ENCODE data around the gene FPR3.
"Not testable (repeated sequence)": the region's sequence is repeated elsewhere in the genome, so short reads cannot be mapped to it uniquely, and the experiment has no call there.

The FPR3 gene, protein sequence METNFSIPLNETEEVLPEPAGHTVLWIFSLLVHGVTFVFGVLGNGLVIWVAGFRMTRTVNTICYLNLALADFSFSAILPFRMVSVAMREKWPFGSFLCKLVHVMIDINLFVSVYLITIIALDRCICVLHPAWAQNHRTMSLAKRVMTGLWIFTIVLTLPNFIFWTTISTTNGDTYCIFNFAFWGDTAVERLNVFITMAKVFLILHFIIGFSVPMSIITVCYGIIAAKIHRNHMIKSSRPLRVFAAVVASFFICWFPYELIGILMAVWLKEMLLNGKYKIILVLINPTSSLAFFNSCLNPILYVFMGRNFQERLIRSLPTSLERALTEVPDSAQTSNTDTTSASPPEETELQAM

DNA sequence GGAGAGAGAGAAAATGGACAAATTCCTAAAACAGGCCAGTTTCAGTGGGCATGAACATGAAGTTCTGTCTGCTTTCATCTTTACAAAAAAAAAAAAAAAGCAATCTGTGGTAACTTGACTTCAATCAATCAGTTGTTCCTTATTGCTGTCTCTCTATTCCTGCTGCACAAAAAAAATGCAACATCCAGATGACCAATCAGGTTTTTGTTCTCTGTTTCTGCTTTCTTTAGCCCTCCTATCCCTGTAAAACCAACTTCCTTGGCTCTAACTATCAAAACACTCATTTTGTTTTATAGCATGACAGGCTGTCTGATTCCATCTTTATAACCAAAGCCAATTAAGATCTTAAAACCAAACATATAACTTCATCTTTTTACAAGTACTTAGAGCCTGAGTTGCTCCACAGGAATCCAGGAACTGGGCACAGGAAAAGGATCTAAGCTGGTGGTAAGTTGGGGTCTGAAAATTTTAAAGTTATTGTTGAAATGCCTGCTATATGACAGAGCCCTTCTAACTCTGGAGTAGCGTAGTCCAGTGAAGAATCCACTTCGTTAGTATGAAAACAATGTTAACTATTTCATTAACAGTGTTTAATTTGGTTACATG is at the start of gene FPR3:
FPR3 (plus strand) TSS at position 273 of the 606 bp plus-strand sequence. CDS start 28,592 bp downstream, outside the sequence.
- DNase-seq (ENCODE audit: low read depth), result no peak

DNA sequence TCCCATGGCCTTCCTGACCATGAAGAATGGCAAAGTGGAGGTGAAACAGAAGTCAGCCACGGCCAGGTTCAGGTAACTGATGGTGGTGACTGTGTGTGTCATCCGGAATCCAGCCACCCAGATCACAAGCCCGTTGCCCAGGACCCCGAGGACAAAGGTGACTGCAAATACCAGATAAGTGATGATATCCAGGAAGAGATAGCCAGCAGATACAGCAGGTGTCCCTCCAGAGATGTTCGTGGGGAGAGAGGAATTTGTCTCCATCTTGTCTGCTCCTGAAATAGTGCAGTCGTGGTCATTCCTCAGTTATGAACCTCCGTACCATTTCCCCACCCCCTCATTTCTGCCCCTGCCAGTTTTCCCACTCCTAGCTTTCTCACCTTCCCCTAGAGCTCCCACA is 48.2 kb upstream of the FPR3 start:
- DNase-seq (ENCODE audit: low read depth), result no peak

DNA sequence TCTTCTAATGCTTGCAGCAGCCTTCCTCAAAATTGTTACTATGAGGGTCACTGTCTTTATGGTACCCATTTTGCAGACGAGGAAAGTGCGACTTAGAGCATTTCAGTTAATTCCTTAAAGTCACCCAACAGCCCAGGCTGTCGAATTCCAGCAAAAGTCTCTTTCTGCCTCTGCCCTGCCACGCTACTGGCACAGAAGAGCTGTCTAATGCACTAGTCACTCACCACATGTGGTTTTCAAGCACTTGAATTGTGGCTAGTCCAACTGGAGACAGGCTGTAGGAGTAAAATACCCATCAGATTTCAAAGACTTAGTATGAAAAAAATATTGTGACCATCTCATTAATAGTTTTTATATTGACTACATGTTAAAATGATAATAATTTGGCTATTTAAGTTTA is 45.0 kb upstream of the FPR3 start:
- DNase-seq (ENCODE audit: low read depth), result no peak

DNA sequence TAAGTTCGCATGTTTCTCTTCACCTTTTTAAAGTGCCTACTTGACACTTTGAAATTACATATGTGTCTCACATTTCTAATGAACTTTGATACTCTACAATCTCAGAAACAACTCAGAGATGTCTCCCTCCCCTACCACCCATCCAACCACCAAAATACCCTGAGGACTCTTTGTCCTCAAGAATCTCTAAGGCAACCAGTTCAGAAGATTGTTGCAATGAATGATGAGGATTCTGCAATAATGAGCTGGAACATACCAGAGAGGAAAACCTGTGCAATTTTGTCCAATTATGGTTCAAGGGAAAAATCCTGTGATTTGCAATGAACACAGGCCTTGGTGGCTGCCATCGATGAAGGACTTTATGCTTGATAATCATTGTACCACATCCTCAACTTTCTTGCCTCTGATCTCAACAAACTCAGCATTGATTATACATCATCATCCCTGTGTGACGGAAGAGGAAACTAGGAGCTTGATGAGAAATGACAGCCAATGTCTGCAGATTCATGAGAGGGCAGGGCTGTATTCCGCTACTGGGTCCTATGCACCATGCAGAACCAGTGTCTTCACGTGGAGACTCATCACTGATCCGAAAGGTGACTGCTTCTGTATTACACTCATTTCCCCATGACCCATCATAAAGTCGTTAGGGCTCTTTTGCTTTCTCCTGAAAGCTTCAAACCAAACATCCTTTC is 44.4 kb upstream of the FPR3 start:
- DNase-seq (ENCODE audit: low read depth), result no peak

DNA sequence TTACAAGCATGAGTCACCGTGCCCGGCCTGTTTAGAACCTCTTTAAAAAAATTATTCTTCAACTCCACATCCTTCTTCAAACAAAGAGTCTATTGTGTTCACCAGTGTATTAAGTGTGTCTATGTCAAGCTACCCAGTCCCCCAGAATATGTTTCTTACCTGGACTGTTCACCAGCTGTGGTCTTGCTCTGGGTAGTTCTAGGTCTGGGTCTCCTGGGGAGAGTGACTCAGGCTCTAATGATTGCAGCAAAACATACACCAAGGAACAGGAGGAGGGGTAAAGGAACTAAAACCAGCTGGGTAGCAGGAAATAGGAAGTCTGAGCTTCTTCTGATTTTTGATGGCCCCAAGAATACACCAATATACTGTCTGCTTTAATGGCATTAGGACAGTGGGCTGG is 43.3 kb upstream of the FPR3 start, which contains the start of gene FPR1:
FPR1 (minus strand) TSS at position 224 of the 400 bp plus-strand sequence. CDS start 4,884 bp downstream, outside the sequence.
- no peak for DNase-seq (ENCODE audit: low read depth)

DNA sequence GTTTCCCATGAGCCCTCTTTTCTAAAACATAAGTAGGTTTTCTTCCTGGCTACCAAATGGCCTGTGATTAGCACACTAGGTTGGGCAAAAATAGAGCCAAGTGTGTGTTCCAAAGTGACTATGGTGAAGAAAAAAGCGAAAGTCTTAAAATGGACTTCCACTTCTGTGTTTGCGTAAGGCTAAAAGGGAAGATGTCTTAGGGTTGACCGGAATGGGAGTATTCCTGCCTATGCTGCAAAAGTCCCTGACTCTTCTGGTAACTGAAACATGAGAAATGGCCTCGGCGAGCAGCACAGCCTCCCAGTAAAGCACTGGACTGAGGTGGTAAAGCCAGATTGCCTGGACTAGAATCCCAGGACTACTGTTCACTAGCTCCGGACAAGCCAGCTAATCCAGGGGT is 40.8 kb upstream of the FPR3 start:
- no peak for DNase-seq (ENCODE audit: low read depth)

DNA sequence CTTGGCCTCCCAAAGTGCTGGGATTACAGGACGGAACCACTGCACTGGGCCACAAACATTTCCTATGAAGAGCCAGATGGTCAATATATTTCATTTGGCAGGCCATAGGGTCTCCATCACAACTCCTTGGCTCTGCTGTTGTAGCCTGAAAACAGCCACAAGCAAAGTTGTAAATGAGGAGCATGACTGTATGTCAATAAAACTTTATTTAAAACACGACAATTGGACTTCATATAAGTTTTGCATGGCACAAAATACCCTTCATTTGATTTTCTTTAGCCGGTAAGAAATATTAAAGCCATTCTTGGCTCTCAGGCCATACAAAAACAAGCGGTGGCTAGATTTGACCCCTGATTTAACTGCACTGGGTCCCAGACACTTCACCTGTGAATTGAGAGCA is 40.2 kb upstream of the FPR3 start:
- DNase-seq (ENCODE audit: low read depth), result no peak

DNA sequence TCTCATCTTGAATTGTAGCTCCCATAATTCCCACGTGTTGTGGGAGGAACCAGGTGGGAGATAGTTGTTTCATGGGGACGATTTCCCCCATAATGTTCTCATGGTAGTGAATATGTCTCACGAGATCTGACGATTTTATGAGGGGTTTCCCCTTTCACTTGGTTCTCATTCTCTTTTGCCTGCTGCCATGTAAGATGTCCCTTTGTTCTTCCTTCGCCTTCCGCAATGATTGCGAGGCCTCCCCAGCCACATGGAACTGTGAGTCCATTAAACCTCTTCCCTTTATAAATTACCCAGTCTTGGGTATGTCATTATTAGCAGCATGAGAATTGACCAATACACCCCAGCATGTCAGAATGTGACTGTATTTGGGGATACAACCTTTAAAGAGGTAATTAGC is 39.4 kb upstream of the FPR3 start:
- DNase-seq (ENCODE audit: low read depth), result no peak

DNA sequence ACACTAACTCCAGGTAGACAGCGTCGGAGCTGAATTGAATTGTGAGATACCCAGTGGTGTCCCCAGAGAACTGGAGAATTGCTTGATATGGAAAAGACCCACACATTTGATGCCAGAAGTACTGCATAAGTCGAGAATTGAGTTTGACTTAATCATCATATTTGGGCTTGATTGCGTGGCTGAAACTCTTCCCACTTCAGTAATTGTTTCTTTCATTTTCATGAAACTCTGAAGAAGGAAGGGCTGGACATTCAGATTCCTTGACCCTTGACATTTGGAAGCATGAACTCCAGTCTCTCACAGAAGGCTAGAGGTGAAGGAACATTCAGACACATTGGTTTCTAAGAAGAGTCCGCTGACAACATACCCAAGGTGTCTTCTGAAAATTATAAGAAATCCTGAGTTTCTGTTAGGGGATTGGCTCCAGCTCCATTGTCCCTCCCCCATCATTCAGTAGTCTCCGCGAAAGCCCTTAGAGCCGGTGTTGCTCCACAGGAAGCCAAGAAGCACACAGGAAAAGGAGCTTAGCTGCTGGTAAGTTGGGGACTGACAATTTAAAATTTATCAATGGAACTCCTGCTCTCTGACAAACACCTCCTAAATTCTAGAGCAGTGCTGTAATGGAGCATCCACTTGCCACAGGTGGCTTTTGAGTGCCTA is 34.1 kb upstream of the FPR3 start, which contains the start of gene FPR2:
FPR2 (plus strand) TSS at position 484 of the 660 bp plus-strand sequence. CDS start 7,479 bp downstream, outside the sequence.
- DNase-seq (ENCODE audit: low read depth), result no peak

DNA sequence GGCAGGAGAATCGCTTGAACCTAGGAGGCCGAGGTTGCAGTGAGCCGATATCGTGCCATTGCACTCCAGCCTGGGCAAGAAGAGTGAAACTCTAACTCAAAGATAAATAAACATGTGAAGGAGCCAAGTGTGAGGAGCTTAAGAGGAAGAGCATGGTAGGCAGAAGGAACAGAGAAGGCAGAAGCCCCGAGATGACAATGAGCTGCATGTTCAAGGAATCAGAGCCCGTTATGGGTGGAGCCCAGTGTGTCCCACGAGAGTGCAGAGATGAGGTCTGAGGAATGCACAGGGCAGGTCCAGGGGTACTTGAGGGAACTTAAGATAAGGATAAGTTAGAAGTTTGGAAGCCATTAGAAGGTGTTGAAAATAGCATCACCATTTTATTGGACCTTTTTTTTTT is 33.3 kb upstream of the FPR3 start:
- DNase-seq (ENCODE audit: low read depth), result no peak

DNA sequence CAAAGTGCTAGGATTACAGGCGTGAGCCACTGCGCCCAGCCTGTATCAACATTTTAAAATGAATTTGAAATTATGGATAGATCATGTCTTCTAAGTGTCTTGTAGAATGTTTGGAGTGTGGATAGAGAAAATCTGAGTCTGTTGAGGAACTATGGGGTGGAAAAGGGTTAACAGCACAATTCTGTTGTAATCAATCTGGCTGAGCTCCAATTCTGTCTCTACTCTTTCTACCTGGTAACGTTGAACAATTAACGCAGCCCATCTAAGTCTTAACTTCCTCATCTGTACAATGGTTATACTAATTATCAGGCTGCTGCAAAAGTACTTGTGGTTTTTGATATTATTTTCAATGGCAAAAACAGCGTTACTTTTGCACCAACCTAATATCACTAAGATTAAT is 29.9 kb upstream of the FPR3 start:
- no peak for DNase-seq (ENCODE audit: low read depth)

DNA sequence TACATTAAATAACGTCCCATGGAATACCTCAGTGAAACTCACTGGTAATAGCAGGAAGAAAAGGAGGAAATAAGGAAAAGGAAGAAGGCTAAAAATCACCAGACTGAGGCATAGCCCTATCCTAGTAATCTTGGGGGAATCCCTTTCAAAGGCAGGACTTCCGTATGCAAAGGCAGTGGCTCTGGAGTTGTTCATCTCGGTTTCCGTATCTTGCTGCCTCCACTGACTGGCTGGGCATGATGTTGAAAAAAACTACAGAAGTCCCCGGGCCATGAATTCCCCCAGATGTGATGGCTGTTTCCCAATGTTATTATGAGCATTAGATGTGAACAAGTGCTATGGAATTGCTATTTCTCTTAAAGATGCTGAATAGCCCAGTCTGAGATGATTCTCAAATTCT is 28.5 kb upstream of the FPR3 start:
- DNase-seq (ENCODE audit: low read depth), result no peak

DNA sequence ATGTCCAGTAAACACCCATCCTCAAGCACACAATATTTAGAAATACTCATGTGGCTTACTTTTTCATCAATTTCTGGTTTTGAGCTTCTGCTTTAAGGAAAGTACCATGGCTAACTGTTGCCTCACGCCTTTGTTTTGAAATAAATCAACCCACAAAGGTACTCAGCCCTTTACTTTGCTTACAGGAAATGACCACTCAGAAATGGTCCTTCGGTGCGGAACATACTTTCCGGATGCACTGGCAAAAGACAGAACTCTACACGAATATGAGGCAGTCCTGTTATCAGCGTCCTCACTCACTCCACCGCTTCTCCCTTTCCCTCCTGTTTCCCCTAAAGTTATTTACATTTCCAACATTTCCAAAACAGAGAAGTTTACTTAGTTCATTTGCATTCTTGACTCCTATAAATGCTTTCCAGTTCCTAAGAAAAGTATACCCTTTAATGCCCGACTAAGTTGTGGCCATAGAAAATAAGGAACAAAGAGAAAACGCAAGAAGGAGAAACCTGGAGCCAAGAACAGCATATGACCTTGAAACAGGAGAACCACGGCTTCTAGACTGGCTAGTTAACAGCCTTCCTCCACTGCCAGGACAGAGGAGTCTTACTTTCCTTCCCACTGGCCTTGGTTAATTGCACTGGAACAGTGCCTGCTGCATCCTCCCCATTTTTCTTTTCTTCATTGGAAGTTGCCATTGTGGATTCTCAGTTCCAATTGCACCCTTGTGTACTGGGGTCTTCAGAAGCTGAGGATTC is 23.4 kb upstream of the FPR3 start:
- DNase-seq (ENCODE audit: low read depth), result no peak

DNA sequence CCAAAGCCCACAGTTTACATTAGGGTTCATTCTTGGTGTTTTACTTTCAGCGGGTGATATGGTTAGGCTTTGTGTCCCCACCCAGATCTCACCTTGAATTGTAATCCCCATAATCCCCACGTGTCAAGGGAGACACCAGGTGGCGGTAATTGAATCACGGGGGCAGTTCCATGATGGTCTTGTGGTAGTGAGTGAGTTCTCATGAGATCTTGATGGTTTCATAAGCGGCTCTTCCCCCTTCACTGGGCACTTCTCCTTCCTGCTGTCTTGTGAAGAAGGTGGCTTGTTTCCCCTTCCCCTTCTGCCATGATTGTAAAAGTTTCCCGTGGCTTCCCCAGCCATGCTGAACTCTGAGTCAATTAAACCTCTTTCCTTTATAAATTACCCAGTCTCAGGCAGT is 22.0 kb upstream of the FPR3 start:
- no peak for DNase-seq (ENCODE audit: low read depth)

DNA sequence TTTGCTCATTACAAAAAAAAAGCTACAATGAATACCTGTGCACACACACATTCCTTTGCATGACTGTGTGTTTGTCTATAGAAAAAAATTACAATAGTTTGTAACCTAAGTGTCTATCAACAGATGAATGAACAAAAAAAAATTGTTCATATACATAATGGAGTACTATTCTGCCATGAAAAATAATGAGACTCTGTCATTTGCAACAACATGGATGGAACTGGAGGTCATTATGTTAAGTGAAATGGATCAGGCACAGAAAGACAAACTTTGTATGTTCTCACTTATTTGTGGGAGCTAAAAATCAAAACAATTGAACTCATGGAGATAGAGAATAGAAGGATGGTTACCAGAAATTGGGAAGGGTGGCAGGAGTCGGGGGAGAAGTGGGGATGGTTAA is 18.4 kb upstream of the FPR3 start:
- not testable (repeated sequence) for DNase-seq (ENCODE audit: low read depth)

DNA sequence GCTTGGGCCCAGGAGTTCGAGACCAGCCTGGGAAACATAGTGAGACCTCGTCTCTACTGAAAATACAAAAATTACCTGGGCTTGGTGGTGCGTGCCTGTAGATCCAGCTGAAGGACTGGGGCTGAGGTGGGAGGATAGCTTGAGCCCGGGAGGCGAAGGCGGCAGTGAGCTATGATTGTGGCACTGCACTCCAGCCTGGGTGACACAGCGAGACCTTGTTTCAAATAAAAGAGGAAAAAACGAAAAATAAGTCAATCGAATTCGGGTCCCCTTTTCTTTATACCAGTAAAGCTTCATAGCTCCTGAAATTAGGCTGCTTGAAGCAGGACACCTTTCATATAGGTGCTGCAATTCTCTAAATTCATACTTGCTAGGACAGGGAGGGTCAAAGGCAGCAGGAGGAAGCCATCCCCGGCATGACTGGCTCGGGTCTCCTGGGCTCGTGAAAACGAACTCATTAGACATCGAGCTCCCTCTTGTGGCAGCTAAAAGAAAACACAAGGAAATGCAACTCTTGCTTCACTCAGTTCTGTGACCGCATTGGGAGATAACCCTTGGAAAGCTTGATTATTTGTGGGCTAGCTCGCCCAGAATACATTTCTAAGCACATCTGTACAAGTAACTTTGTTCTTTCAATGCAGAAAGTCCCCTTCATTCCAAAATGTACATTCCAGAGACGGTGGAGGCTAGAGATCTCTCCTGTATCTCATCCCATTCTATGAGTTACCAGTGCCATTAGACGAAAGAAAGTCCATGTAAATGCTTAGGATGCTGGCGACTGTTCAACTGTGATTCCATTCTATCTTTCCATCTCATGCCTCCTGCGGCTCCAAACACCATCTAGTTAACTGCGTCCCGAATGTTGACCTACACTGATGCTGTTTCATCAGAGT is 17.1 kb upstream of the FPR3 start:
- DNase-seq (ENCODE audit: low read depth), result no peak

DNA sequence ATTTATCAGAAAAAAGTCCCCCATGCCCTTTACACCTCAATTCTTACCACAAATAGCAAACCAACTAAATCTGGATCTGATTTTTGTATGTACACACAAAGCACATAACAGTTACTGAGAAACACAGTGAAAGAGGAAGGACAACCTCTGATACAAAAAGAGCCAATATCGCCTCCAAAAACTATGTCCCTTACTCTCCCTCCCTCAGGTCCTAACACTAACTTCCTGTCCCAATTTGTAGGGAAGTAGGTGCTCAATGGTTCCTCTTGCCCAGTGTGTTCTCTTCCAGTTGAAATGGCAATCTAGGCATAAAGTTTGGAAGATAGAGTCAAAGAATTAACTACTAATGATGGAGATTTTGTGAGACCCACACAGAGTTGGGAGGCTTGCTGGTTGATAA is 15.8 kb upstream of the FPR3 start:
- no peak for DNase-seq (ENCODE audit: low read depth)

DNA sequence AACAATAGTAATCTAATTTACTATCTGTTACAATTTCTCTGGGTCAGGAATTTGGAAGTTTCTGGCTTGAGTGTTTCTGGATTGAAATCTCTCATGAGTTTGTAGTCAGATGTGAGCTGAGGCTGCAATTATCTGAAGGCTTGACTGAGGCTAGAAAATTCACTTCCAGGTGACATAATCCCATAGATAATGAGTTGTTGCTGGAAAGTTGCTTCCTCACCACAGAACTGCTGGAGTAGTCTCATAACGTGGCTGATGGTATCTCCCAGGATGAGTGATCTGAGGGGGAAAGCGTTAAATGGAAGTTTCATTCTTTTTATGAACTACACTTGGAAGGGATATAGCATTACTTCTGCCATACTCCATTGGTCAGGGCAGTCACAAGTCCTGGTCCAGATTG is 15.3 kb upstream of the FPR3 start:
- no peak for DNase-seq (ENCODE audit: low read depth)

DNA sequence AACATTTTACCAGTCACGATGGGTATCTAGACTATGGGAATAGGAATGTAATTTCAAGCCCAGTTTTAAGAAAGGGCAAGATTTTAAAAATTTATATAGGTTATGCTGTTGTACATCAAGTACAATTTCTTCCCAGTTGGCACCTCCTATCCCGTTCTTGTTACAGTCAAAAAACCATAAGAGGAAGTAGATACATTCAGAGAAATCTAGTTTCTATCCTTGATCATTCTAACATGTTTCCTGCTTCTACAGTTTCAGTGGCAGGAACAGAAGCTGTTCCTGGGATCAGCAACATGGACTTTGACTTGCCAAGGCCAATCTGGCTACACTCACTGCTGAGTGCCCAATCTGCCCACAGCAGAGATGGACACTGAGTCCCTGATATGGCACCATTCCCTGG is 14.7 kb upstream of the FPR3 start:
- DNase-seq (ENCODE audit: low read depth), result no peak

DNA sequence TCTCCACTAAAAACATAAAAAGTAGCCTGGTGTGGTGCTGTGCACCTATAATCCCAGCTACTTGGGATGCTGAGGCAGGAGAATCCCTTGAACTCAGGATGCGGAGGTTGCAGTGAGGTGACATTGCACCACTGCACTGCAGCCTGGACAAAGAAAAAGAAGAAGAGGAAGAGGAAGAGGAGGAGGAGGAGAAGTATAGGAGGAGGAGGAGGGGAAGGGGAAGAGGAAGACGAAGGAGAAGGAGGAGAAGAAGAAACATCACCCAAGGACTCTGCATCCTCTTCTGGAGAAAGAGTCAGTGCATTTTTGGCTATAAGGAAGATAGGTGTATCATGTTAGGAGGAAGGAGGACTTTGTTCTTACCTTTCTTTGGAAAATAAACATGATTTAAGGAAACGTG is 13.0 kb upstream of the FPR3 start:
- no peak for DNase-seq (ENCODE audit: low read depth)

DNA sequence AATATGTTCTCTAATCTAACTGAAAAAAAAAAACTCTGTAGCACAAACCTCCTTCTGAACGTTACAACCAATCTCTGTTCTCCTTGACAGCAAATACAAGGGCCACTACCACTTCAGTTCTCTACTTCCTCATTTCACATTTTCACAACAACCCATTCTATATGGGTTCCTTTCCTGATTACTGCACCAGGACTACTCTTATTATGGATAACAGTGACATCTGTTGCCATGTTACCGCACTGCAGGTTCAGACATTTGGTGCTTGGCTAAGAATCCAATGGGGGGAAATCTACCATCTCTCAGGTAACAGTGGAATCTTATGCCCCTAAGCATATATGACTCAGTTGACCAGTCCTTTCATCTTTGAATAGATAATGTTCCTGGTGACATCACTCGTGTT is 11.6 kb upstream of the FPR3 start:
- DNase-seq (ENCODE audit: low read depth), result no peak
